ENCODE measurements around the gene PISD. TPM values are rescaled to one million over a fixed set of nuclear protein-coding genes. Genes with fewer than 3 reads are reported as not detected.

PISD gene
- total and polyA plus RNA-seq, 9 of the 15 experiments (the other 6 are each of a cell fraction or from before 2014, with no cell fraction given): 24.5 to 65.9 (median 36.6) TPM

- TF ChIP-seq PHF20 (IDR thresholded peaks at IDR 0.05; ENCODE audit: partially characterized antibody): no peak
- TF ChIP-seq ZNF354B (CRISPR knock-in tag; IDR thresholded peaks at IDR 0.05): no peak
- no peak for TF ChIP-seq SIN3A (IDR thresholded peaks at IDR 0.05; ENCODE audit: borderline replicate concordance in 2 of 2, control insufficient read depth in 1 of 2, low read depth in 2 of 2, low read length in 2 of 2)
- TF ChIP-seq ZNF324 (CRISPR knock-in tag; IDR thresholded peaks at IDR 0.05): no peak
- no peak for TF ChIP-seq BCL6 (CRISPR knock-in tag; IDR thresholded peaks at IDR 0.05)
- no peak for TF ChIP-seq KLF1 (tag; IDR thresholded peaks at IDR 0.05)
- no peak for TF ChIP-seq BMI1 (IDR thresholded peaks at IDR 0.05; ENCODE audit: low read length)
- no peak for TF ChIP-seq CBX1 (IDR thresholded peaks at IDR 0.05; ENCODE audit: low read depth)
- TF ChIP-seq ZNF707 (CRISPR knock-in tag; conservative IDR thresholded peaks at IDR 0.05): no peak
- TF ChIP-seq, protein P1, sequence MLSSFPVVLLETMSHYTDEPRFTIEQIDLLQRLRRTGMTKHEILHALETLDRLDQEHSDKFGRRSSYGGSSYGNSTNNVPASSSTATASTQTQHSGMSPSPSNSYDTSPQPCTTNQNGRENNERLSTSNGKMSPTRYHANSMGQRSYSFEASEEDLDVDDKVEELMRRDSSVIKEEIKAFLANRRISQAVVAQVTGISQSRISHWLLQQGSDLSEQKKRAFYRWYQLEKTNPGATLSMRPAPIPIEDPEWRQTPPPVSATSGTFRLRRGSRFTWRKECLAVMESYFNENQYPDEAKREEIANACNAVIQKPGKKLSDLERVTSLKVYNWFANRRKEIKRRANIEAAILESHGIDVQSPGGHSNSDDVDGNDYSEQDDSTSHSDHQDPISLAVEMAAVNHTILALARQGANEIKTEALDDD (IDR thresholded peaks at IDR 0.05): 0 out of 2 replicates have a peak, but pooled peaks have one; percentile 14
- no peak for TF ChIP-seq PTTG1 (tag; IDR thresholded peaks at IDR 0.05; ENCODE audit: low read depth)
- TF ChIP-seq TARDBP (IDR thresholded peaks at IDR 0.05): no peak
- TF ChIP-seq, protein P2, sequence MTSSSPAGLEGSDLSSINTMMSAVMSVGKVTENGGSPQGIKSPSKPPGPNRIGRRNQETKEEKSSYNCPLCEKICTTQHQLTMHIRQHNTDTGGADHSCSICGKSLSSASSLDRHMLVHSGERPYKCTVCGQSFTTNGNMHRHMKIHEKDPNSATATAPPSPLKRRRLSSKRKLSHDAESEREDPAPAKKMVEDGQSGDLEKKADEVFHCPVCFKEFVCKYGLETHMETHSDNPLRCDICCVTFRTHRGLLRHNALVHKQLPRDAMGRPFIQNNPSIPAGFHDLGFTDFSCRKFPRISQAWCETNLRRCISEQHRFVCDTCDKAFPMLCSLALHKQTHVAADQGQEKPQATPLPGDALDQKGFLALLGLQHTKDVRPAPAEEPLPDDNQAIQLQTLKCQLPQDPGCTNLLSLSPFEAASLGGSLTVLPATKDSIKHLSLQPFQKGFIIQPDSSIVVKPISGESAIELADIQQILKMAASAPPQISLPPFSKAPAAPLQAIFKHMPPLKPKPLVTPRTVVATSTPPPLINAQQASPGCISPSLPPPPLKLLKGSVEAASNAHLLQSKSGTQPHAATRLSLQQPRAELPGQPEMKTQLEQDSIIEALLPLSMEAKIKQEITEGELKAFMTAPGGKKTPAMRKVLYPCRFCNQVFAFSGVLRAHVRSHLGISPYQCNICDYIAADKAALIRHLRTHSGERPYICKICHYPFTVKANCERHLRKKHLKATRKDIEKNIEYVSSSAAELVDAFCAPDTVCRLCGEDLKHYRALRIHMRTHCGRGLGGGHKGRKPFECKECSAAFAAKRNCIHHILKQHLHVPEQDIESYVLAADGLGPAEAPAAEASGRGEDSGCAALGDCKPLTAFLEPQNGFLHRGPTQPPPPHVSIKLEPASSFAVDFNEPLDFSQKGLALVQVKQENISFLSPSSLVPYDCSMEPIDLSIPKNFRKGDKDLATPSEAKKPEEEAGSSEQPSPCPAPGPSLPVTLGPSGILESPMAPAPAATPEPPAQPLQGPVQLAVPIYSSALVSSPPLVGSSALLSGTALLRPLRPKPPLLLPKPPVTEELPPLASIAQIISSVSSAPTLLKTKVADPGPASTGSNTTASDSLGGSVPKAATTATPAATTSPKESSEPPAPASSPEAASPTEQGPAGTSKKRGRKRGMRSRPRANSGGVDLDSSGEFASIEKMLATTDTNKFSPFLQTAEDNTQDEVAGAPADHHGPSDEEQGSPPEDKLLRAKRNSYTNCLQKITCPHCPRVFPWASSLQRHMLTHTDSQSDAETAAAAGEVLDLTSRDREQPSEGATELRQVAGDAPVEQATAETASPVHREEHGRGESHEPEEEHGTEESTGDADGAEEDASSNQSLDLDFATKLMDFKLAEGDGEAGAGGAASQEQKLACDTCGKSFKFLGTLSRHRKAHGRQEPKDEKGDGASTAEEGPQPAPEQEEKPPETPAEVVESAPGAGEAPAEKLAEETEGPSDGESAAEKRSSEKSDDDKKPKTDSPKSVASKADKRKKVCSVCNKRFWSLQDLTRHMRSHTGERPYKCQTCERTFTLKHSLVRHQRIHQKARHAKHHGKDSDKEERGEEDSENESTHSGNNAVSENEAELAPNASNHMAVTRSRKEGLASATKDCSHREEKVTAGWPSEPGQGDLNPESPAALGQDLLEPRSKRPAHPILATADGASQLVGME (CRISPR knock-in tag; IDR thresholded peaks at IDR 0.05): no peak
- TF ChIP-seq RBM39 (optimal IDR thresholded peaks at IDR 0.05; ENCODE audit: low read depth, low read length): no peak
- no peak for TF ChIP-seq MAFG (tag; conservative IDR thresholded peaks at IDR 0.05)
- no peak for TF ChIP-seq ZNF140 (CRISPR knock-in tag; IDR thresholded peaks at IDR 0.05)
- TF ChIP-seq, protein P3, sequence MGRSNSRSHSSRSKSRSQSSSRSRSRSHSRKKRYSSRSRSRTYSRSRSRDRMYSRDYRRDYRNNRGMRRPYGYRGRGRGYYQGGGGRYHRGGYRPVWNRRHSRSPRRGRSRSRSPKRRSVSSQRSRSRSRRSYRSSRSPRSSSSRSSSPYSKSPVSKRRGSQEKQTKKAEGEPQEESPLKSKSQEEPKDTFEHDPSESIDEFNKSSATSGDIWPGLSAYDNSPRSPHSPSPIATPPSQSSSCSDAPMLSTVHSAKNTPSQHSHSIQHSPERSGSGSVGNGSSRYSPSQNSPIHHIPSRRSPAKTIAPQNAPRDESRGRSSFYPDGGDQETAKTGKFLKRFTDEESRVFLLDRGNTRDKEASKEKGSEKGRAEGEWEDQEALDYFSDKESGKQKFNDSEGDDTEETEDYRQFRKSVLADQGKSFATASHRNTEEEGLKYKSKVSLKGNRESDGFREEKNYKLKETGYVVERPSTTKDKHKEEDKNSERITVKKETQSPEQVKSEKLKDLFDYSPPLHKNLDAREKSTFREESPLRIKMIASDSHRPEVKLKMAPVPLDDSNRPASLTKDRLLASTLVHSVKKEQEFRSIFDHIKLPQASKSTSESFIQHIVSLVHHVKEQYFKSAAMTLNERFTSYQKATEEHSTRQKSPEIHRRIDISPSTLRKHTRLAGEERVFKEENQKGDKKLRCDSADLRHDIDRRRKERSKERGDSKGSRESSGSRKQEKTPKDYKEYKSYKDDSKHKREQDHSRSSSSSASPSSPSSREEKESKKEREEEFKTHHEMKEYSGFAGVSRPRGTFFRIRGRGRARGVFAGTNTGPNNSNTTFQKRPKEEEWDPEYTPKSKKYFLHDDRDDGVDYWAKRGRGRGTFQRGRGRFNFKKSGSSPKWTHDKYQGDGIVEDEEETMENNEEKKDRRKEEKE (IDR thresholded peaks at IDR 0.05; ENCODE audit: borderline replicate concordance in 1 of 2, control insufficient read depth in 1 of 2, low read depth in 2 of 2, low read length in 1 of 2): no peak
- TF ChIP-seq ZBTB17 (CRISPR knock-in tag; IDR thresholded peaks at IDR 0.05): no peak
- TF ChIP-seq ELF4 (CRISPR knock-in tag; IDR thresholded peaks at IDR 0.05): no peak
- TF ChIP-seq XRCC4 (IDR thresholded peaks at IDR 0.05; ENCODE audit: extremely low read depth, insufficient read depth, insufficient read length): no peak
Observed at GRCh38 chr22:31585161-31585859, 76.7 kb downstream of the PISD start (continued).
